H1 (cell line): ENCODE data around the gene CENPV. TPM values are rescaled to one million over a fixed set of nuclear protein-coding genes. Genes with fewer than 3 reads are reported as not detected.

Source experiments
- CTCF ChIA-PET: fragments of 300-600 bp; sonication (Branson Sonifier 250); formaldehyde crosslinking; loops from one replicate; lab custom pipeline; 2021; ENCODE audit not compliant: partially characterized antibody; lab: Charles Lee
- POLR2A ChIA-PET: fragments of 300-600 bp; sonication (Branson Sonifier 250); formaldehyde crosslinking; loops from one replicate; lab custom pipeline; 2021; ENCODE audit warnings: inconsistent platforms; ENCODE audit not compliant: partially characterized antibody; lab: Charles Lee
- DNase-seq, 2 experiments: peaks; one replicate each; pipeline versions ENCODE4 v3.0.0 to v3.0.0-alpha.2; 2010 to 2022; ENCODE audit warnings: low spot score in 2 of 2, low read depth in 1 of 2, mixed read lengths in 1 of 2
- FAIRE-seq: peaks from 2 replicates; lab custom pipeline; 2011; peaks lifted over from hg19 to GRCh38; lab: Jason Lieb, UNC
- H2AFZ ChIP-seq: 2 replicates; pipeline ENCODE4 v1.8.1; 2012; ENCODE audit warnings: low read length, inconsistent platforms
- H2AK5ac ChIP-seq: 2 replicates; pipeline ENCODE4 v1.6.1; 2013; ENCODE audit warnings: low read depth, low read length
- H2BK120ac ChIP-seq: replicated peaks from 2 replicates; pipeline ENCODE3; 2013; ENCODE audit warnings: low read depth, low read length, inconsistent platforms
- H2BK12ac ChIP-seq: 2 replicates; pipeline ENCODE4 v1.6.1; 2013; ENCODE audit warnings: low read depth, low read length
- H2BK15ac ChIP-seq: 2 replicates; pipeline ENCODE4 v1.6.1; 2013; ENCODE audit warnings: low read length
- H2BK20ac ChIP-seq: 2 replicates; pipeline ENCODE4 v1.6.1; 2013; ENCODE audit warnings: low read length
- H2BK5ac ChIP-seq: 2 replicates; pipeline ENCODE4 v1.6.1; 2013; ENCODE audit warnings: low read depth, low read length
- H3K14ac ChIP-seq: 2 replicates; pipeline ENCODE4 v1.6.1; 2013; ENCODE audit warnings: inconsistent platforms; ENCODE audit not compliant: insufficient read length
- H3K18ac ChIP-seq: 2 replicates; pipeline ENCODE4 v1.6.1; 2013; ENCODE audit warnings: low read length; ENCODE audit errors: extremely low read depth
- H3K23ac ChIP-seq: 2 replicates; pipeline ENCODE4 v1.6.1; 2013; ENCODE audit warnings: inconsistent platforms; ENCODE audit not compliant: insufficient read length
- H3K23me2 ChIP-seq: 2 replicates; pipeline ENCODE4 v1.6.1; 2013; ENCODE audit warnings: low read depth, low read length
- H3K27ac ChIP-seq: 2 replicates; pipeline ENCODE4 v1.6.1; 2011; ENCODE audit warnings: low read depth, low read length, inconsistent platforms
- H3K27me3 ChIP-seq, 4 experiments: replicated peaks in 1 of 4; 1 replicate in 1 of 4; 2 replicates in 3 of 4; pipeline versions ENCODE4 v1.6.1 to v1.8.1; 2011 to 2013; ENCODE audit warnings: low read length in 3 of 4, mild to moderate bottlenecking in 3 of 4, inconsistent platforms in 2 of 4, mixed read lengths in 2 of 4, moderate library complexity in 1 of 4; ENCODE audit not compliant: control insufficient read depth in 3 of 4, insufficient read depth in 3 of 4; ENCODE audit errors: extremely low read depth in 1 of 4
- H3K36me3 ChIP-seq, 4 experiments: 2 replicates each; pipeline versions ENCODE4 v1.6.1 to v1.8.1; 2011 to 2013; ENCODE audit warnings: mild to moderate bottlenecking in 4 of 4, low read length in 3 of 4, moderate library complexity in 2 of 4, control low read depth in 1 of 4, inconsistent platforms in 1 of 4; ENCODE audit not compliant: insufficient read depth in 4 of 4, control insufficient read depth in 2 of 4
- H3K4ac ChIP-seq: replicated peaks from 2 replicates; pipeline ENCODE3; 2013; ENCODE audit warnings: low read length, low read depth, mixed read lengths, inconsistent platforms; ENCODE audit not compliant: insufficient read length
- H3K4me1 ChIP-seq, 4 experiments: replicated peaks in 1 of 4; 1 replicate in 1 of 4; 2 replicates in 3 of 4; pipeline versions ENCODE4 v1.6.1 to v1.8.1; 2011 to 2013; ENCODE audit warnings: low read length in 3 of 4, inconsistent platforms in 2 of 4, mixed read lengths in 1 of 4; ENCODE audit not compliant: insufficient read depth in 4 of 4, control insufficient read depth in 3 of 4
- H3K4me2 ChIP-seq, 2 experiments: 2 replicates each; pipeline versions ENCODE4 v1.6.1 to v1.8.1; 2011 to 2013; ENCODE audit warnings: low read depth in 2 of 2, low read length in 2 of 2, control low read depth in 1 of 2, inconsistent platforms in 1 of 2, mild to moderate bottlenecking in 1 of 2; ENCODE audit not compliant: insufficient read depth in 1 of 2
- H3K4me3 ChIP-seq, 4 experiments: fragments of 200-600, 300-600 bp in 1 of 4; sonication (generic), shearing (Covaris generic), sonication (Bioruptor Twin) in 1 of 4; 2 replicates each; pipeline versions ENCODE4 v1.5.1 to v1.8.1; 2011 to 2016; ENCODE audit warnings: low read length in 4 of 4, low read depth in 3 of 4, control low read depth in 2 of 4, inconsistent platforms in 2 of 4, mild to moderate bottlenecking in 2 of 4, mixed read lengths in 1 of 4, moderate library complexity in 1 of 4; ENCODE audit not compliant: insufficient read depth in 2 of 4; ENCODE audit errors: extremely low read depth in 1 of 4
- H3K56ac ChIP-seq: replicated peaks from 2 replicates; pipeline ENCODE3; 2013; ENCODE audit warnings: low read depth, mild to moderate bottlenecking, mixed read lengths, low read length, inconsistent platforms; ENCODE audit not compliant: insufficient read length
- H3K79me1 ChIP-seq: 2 replicates; pipeline ENCODE4 v1.6.1; 2013; ENCODE audit warnings: low read depth, low read length, control low read depth
- H3K79me2 ChIP-seq, 2 experiments: 2 replicates each; pipeline versions ENCODE4 v1.6.1 to v1.8.1; 2012 to 2013; ENCODE audit warnings: low read length in 2 of 2, mild to moderate bottlenecking in 2 of 2, inconsistent platforms in 1 of 2; ENCODE audit not compliant: insufficient read depth in 2 of 2, control insufficient read depth in 1 of 2
- H3K9ac ChIP-seq, 4 experiments: replicated peaks in 1 of 4; 1 replicate in 1 of 4; 2 replicates in 3 of 4; pipeline versions ENCODE4 v1.6.1 to v1.8.1; 2011 to 2013; ENCODE audit warnings: low read depth in 3 of 4, low read length in 3 of 4, control low read depth in 2 of 4, mild to moderate bottlenecking in 2 of 4, moderate library complexity in 2 of 4, inconsistent platforms in 1 of 4; ENCODE audit errors: extremely low read depth in 1 of 4
- H3K9me3 ChIP-seq, 2 experiments: 2 replicates each; pipeline versions ENCODE4 v1.6.1 to v1.8.1; 2012 to 2013; ENCODE audit warnings: mild to moderate bottlenecking in 2 of 2, moderate library complexity in 2 of 2, control low read depth in 1 of 2, inconsistent platforms in 1 of 2, low read depth in 1 of 2, low read length in 1 of 2, mixed read lengths in 1 of 2; ENCODE audit not compliant: insufficient read depth in 2 of 2
- H4K20me1 ChIP-seq, 2 experiments: replicated peaks in 1 of 2; 2 replicates each; pipeline versions ENCODE3 to v1.8.1; 2011 to 2013; ENCODE audit warnings: inconsistent platforms in 2 of 2, low read length in 2 of 2, mild to moderate bottlenecking in 1 of 2; ENCODE audit not compliant: insufficient read depth in 2 of 2, control insufficient read depth in 1 of 2
- H4K5ac ChIP-seq: 2 replicates; pipeline ENCODE4 v1.6.1; 2013; ENCODE audit warnings: low read length, low read depth, mixed read lengths, inconsistent platforms; ENCODE audit not compliant: insufficient read length
- H4K8ac ChIP-seq: 2 replicates; pipeline ENCODE4 v1.8.0; 2013; ENCODE audit warnings: mild to moderate bottlenecking, moderate library complexity, low read length, inconsistent platforms; ENCODE audit not compliant: insufficient read depth; ENCODE audit errors: extremely low read depth
- H4K91ac ChIP-seq: replicated peaks from 2 replicates; pipeline ENCODE3; 2013; ENCODE audit warnings: low read length, mixed read lengths, inconsistent platforms; ENCODE audit not compliant: insufficient read length
- CTBP2 ChIP-seq: IDR thresholded peaks from 2 replicates; pipeline ENCODE4 v1.7.0; 2011; ENCODE audit warnings: borderline replicate concordance, mild to moderate bottlenecking, moderate library complexity, mixed read lengths, low read length; ENCODE audit not compliant: insufficient read depth, insufficient read length
- KDM5A ChIP-seq: fragments of 200-600 bp; IDR thresholded peaks from 2 replicates; pipeline ENCODE4 v1.7.1; 2012; ENCODE audit warnings: mild to moderate bottlenecking, low read length, inconsistent platforms, mixed read lengths
- WGBS, 2 experiments: shearing (Covaris generic) in 1 of 2; methylation state at CpG; one replicate each; pipeline versions ENCODE4 v1.1.6 to v1.1.7; 2013 to 2015; ENCODE audit warnings: low lambda C conversion rate in 2 of 2, mixed read lengths in 2 of 2, inconsistent platforms in 1 of 2, low coverage in 1 of 2, missing lambda C conversion rate in 1 of 2; ENCODE audit not compliant: insufficient replicate concordance in 2 of 2, insufficient coverage in 1 of 2, insufficient read length in 1 of 2; ENCODE audit errors: extremely low coverage in 1 of 2, missing lambda C conversion rate in 1 of 2; 5-methylcytosine and 5-hydroxymethylcytosine counted together
- polyA plus RNA-seq, 7 experiments: library from polyadenylated mRNA; depleted of rRNA in 3 of 7; stranded (reverse) in 5 of 7; unstranded in 2 of 7; fragments of >200 nt in 5 of 7; fragments of 200-250 nt in 2 of 7; gene quantifications; 1 replicate in 5 of 7; 2 replicates in 1 of 7; 4 replicates in 1 of 7; pipeline versions ENCODE4 v1.2.1 to v1.2.3, GENCODE V29; 2011 to 2013; ENCODE audit warnings: missing spikeins in 2 of 7, mixed read lengths in 2 of 7
- total RNA-seq: library from RNA; stranded (reverse); fragmentation: NEBNext Ultra II Directional; extraction: Animal tissue kit (Norgen Biotek cat#: 25700); gene quantifications from 2 replicates; pipeline ENCODE4 v1.2.1, GENCODE V29; 2021

The CENPV gene
- total and polyA plus RNA-seq, 2 of the 8 experiments (the other 6 are each of a cell fraction or from before 2014, with no cell fraction given): 249 to 260 TPM

- H4K20me1 ChIP-seq: no peaks in the 10 kb centered on the region
- H3K56ac ChIP-seq: no peak overlapping the region
- no peak overlapping the region for H2BK12ac ChIP-seq
- no peak overlapping the region for H3K4ac ChIP-seq
- no peaks in the 10 kb centered on the region for H3K27me3 ChIP-seq
- no peak overlapping the region for H2BK20ac ChIP-seq
- no peak for DNase-seq
- H2BK5ac ChIP-seq: no peak overlapping the region
- H4K8ac ChIP-seq: no peak overlapping the region
- no peaks in the 10 kb centered on the region for H3K79me1 ChIP-seq
- H2AK5ac ChIP-seq: no peak overlapping the region
- H3K23me2 ChIP-seq: no peaks in the 10 kb centered on the region
- H2BK15ac ChIP-seq: no peak overlapping the region
- H2AFZ ChIP-seq: no peak overlapping the region
- no peak overlapping the region for H2BK120ac ChIP-seq
- H3K14ac ChIP-seq: no peak overlapping the region
- H3K18ac ChIP-seq: no peak overlapping the region
- WGBS, 2 experiments: 90% methylated on average over 7 of the region's 7 CpGs; no CpG with 5 or more reads in 1 of the 2 experiments
- H4K91ac ChIP-seq: no peak overlapping the region
- no peak overlapping the region for H3K4me2 ChIP-seq
- no peak overlapping the region for H3K23ac ChIP-seq
- H3K4me1 ChIP-seq: no peaks in the 10 kb centered on the region
- ChIA-PET CTCF (interaction anchor here (1.0 to 9.2 kb wide), 3 partner anchors 10 to 49 kb away, joined by 3 to 44 read pairs (median 3); no protein-coding TSS in a partner anchor), POLR2A (interaction anchor here (0.6 kb wide), 1 partner anchor 123 kb away, joined by 4 read pairs; no protein-coding TSS in a partner anchor)
- peaks cover 0 to 7% (median under 1%) of the 10 kb centered on the region in 4 experiments; a peak in 1 of 8 replicates for H3K36me3 ChIP-seq
- peaks cover 3 to 7% of the 10 kb centered on the region in 2 experiments; a peak in 1 of 4 replicates for H3K9me3 ChIP-seq
- no peak for FAIRE-seq
- H3K27ac ChIP-seq: no peak overlapping the region
- TF ChIP-seq CTBP2: no peak
- no peak for TF ChIP-seq KDM5A
- H4K5ac ChIP-seq: no peak overlapping the region
- no peaks in the 10 kb centered on the region for H3K79me2 ChIP-seq
- no peak overlapping the region for H3K4me3 ChIP-seq
- no peak overlapping the region for H3K9ac ChIP-seq
Observed at GRCh38 chr17:16313139-16314090, 39.9 kb downstream of the CENPV start.
